Left colon (tissue), 2 donors: ENCODE measurements around the gene STIM2. TPM values are rescaled to one million over a fixed set of nuclear protein-coding genes. Genes with fewer than 3 reads are reported as not detected.

ENCODE experiments used
- ATAC-seq: fragments of 200-7000 bp; cut with Tn5 transposase; one replicate; pipeline ENCODE4 v1.9.1; 2020; ENCODE audit warnings: mild to moderate bottlenecking, moderate library complexity
- DNase-seq, 2 donors: peaks; one replicate each; pipeline ENCODE4 v3.0.0-alpha.2; 2020
- intact Hi-C, 2 donors: fragments of 100-400 bp; cut with DNase I in 1 of 2; cut with micrococcal nuclease in 1 of 2; formaldehyde crosslinking; loops; one replicate each; pipeline versions ENCODE4 v1.11.2 to v1.14.0; 2022; cut with DNase I, micrococcal nuclease
- total RNA-seq, 2 donors: library from RNA; stranded (reverse); fragmentation: NEBNext Ultra II Directional; extraction: Animal tissue kit (Norgen Biotek cat#: 25700); gene quantifications; one replicate each; pipeline ENCODE4 v1.2.1, GENCODE V29; 2021
- donor health status: DM: no; HTN: no; CAD: no.
- donor health status: DM: yes; HTN: yes; CAD: no.

Gene STIM2
- total RNA-seq, 2 donors from 2014 or later: 27.2 to 28.4 TPM

DNA sequence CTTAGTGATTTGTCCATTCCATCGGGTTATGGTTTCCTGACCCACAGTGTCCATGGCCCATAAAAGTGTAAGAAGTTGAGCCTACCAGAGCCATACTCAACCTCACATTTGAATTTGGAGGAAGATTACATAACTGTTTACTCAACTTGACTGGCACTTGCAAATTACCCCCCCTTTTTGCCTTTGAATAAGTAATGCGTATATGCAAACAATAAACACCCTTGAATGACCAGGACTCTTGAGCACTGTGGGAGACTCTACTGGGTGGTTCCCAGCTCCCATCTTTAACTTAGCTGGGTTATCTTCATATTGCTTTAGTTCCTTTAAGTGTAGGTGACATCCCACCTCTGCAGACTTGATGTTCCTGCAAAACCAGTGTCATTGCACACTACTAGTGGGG lies 30.6 kb upstream of the STIM2 start:
- no peak for ATAC-seq
- intact Hi-C loops: no loop called here
- no peak for DNase-seq

DNA sequence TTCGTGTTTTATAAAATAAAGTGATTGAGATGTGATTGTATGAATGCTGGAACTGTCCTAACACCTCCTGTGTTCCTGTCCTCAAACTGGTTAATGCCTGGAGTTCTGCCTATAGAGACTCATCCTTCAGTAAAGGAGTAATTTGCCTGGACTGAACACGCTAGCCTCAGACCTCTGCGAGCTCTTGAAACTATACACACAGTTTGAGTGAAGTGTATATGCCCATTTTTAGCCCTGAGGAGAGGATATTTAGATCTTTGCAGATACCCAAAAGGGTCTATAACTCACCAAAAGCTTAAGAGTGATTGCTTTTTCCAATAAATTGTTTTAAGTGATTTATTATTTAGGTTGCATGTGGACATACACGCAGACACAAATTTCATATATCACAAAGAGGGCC lies 29.9 kb upstream of the STIM2 start:
- intact Hi-C loops: no loop called here
- DNase-seq: no peak
- ATAC-seq: no peak

GRCh38 chr4:26836539-26836938 lies 24.1 kb upstream of the STIM2 start:
- intact Hi-C loops: no loop called here
- ATAC-seq (no peak), DNase-seq (no peak)

DNA sequence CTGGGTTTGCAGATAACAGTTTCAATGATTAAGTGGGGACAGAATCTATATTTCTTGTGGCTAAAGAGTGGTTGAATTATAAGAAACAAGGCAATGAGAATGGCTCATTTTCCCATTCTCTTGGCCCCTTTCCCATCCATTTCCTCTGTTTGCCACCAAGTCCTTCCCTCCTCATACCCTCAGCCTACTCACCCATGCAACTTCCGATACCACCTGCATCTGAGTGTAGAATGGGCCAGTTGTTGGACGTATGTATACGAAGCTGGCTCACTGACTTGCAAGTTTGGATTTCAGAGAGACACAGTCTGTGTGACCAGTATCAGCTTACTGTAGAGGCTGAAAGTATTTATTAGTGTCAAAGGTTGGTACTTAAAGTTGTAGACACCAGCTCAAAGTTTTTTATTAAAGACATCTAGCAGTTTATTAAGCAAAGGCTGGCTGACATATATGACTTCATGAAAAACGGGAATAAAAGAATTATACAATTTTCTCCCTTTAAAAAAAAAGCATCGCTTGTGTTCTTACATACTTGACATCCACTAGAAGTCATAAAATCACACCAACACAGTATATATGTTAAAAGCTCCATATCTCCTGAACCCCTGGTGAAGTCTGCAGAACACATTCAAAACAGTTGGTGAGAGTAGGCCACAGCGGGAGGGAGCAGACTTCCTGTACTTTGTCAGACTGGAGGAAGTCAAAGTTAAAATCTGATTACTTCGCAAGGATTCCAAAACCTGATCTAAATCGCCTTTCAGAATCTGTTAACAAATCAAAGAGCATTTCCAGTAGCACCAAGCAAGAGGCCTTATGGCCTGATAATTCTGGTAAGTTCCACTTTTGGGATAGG lies 22.4 kb upstream of the STIM2 start:
- intact Hi-C loops: no loop called here
- ATAC-seq: no peak
- no peak for DNase-seq

GRCh38 chr4:26839016-26839415 lies 21.6 kb upstream of the STIM2 start:
- intact Hi-C loops: no loop called here
- ATAC-seq (no peak), DNase-seq (no peak)

GRCh38 chr4:26839534-26839951 lies 21.1 kb upstream of the STIM2 start:
- no peak for DNase-seq
- intact Hi-C loops: no loop called here
- ATAC-seq: no peak

DNA sequence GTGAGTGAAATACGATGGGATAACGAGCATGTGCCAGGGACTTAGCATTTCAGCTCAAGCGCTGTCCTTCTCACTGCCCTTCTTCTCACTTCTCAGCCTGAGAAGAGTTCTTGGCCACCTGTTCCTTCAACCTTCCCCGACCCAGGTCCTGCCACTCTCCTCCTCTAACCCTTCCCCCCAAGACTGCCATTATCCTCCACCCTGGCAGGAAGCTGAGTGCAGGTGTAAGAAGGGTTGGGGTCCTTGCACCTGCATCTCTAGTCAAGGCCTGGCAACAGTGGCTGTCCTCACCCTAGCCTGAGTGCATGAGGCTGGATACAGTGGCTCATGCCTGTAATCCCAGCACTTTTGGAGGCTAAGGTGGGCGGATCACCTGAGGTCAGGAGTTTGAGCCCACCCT lies 19.9 kb upstream of the STIM2 start:
- DNase-seq (no peak), ATAC-seq (no peak)
- intact Hi-C loops: no loop called here

DNA sequence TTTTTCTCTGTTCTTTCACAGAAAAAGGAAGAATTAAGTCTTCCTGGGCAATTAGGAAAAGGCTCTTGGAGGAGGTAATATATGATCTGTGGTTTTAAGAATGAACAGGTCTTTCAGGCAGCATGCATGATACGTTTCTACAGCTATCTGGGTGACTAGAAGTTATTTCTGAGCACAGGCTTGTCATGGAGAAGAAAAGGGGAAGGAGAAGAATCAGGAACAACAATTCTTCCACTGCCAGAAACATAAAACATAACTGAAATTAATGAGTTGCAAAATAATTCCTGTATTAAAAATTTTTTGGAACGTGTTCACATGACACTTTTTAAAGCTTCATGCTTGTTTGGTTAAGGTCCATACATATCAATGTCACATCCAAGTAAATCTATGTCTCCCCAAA lies 17.7 kb upstream of the STIM2 start:
- ATAC-seq: no peak
- DNase-seq: no peak
- intact Hi-C loops: no loop called here

GRCh38 chr4:26850528-26850927 lies 10.1 kb upstream of the STIM2 start:
- ATAC-seq: no peak

GRCh38 chr4:26851129-26851528 lies 9.5 kb upstream of the STIM2 start:
- no peak for ATAC-seq
- intact Hi-C loops: no loop called here
- no peak for DNase-seq

More at GRCh38 chr4:26850528-26850927, 10.1 kb upstream of the STIM2 start:
- DNase-seq: no peak
- intact Hi-C loops: no loop called here

DNA sequence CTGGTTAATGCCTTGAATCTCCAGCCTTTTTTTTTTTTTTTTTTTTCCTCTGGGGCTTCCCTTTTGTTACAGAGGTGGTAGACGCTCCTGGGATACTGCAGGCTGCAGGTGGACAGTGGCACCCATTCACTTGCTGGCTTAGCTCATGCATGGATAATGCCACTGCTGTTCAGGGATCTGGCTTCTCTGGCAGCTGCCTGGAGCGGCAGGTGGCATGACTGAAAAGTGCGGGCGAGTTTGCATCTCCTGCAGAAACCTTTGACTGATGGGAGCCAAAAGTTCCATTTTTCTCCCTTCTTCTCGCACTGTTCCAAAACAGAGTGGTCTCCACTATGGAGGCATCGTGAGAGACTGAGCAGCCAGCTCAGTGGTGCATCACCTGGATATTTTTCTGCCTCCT lies 5.9 kb upstream of the STIM2 start:
- intact Hi-C loops: loop anchor here in 1 of 2 donors (5.0 kb wide), 1 partner anchor 148 kb away; no protein-coding TSS in a partner anchor
- no peak for ATAC-seq
- DNase-seq: no peak

DNA sequence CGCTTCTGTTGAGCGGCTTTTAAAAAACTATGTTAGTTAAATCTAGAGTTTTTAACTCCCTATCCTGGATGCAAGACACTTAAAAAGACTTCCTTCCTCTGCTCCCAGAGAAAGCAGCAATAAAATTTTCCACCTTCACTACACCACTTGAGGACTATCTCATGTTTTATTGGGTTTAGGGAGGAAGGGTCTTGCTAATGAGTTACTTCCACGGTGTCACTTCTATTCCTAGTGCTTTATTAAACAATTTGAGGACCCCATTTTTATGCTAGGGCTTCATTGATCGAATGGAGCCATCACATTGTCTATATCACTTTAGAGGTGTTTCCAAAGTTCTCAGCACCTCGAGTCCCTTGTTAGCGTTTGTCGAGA lies 3.7 kb upstream of the STIM2 start:
- intact Hi-C loops: loop anchor here in 1 of 2 donors (5.0 kb wide), 1 partner anchor 145 kb away; no protein-coding TSS in a partner anchor
- no peak for DNase-seq

DNA sequence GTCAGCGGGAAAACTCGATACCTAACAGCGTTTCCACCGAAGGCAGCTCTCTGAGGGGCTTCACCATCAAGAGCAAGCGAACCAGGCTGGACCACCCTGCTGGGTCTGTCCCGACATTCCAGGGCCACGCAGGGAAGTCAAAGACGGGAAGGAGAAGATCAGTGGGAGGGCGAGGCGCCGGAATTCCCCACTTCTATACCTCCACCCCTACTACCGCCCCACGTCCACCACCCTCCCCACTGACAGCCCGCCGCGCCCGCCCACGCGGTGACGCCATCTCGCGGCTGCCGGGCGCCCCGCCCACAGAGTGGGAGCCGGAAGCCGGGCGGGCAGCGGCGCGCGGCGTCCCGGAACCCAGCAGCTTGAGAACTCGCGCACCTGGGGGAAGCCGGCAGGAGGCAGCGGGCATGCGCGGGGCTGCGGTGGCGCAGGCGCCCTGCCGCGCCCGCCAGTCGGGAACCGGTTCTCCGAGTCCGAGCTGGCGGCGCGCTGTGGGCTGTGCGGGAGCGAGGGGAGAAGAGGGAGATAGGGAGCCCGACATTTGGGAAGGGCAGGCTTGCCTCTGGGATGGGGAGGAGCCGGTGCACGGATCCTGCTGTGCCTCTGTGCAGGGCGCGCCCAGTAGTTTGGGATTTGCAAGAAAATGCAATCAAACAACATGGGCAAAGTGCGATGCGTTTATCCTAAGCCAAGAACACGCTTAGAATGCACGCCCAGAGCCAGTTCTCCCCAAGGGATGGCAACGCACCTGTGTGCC lies 3.2 kb upstream of the STIM2 start:
- intact Hi-C loops: loop anchor here in 1 of 2 donors (5.0 kb wide), 1 partner anchor 145 kb away; no protein-coding TSS in a partner anchor
- ATAC-seq (peak; percentile 77), DNase-seq (peak; percentile 91)

More for the DNA sequence above, 3.7 kb upstream of the STIM2 start:
- ATAC-seq: no peak

GRCh38 chr4:26858035-26858918 lies 2.4 kb upstream of the STIM2 start:
- intact Hi-C loops: loop anchor here in 1 of 2 donors (5.0 kb wide), 1 partner anchor 144 kb away; no protein-coding TSS in a partner anchor
- no peak for DNase-seq

DNA sequence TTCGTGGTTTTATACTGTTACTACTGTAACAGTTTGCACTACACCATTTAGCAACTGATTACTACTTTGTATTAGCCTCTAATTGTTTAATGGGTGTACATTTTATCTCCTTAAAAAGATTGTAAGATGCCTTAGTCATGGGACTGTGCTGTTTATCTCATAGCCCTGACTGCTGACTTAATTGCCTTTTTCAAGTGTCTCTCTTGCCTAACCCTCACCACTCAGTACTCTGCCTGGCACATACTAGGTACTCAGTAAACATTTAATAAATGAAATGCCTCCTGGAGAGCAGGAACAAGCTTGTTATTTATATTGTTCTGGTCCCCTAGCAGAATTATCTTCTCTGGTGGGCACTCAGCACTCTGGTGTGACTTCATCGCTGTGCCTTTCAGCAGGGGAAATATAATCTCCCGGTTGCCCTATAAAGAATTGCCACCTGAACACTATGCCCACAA lies 1.7 kb upstream of the STIM2 start:
- intact Hi-C loops: loop anchor here in 1 of 2 donors (5.0 kb wide), 1 partner anchor 143 kb away; no protein-coding TSS in a partner anchor
- no peak for ATAC-seq
- DNase-seq: no peak

More at GRCh38 chr4:26858035-26858918, 2.4 kb upstream of the STIM2 start:
- ATAC-seq: no peak

- intact Hi-C loops: loop anchor here in 1 of 2 donors (5.0 kb wide), 1 partner anchor 143 kb away; no protein-coding TSS in a partner anchor
- ATAC-seq (no peak), DNase-seq (no peak)
Measured at GRCh38 chr4:26859762-26860156, 882 bp upstream of the STIM2 start.

DNA sequence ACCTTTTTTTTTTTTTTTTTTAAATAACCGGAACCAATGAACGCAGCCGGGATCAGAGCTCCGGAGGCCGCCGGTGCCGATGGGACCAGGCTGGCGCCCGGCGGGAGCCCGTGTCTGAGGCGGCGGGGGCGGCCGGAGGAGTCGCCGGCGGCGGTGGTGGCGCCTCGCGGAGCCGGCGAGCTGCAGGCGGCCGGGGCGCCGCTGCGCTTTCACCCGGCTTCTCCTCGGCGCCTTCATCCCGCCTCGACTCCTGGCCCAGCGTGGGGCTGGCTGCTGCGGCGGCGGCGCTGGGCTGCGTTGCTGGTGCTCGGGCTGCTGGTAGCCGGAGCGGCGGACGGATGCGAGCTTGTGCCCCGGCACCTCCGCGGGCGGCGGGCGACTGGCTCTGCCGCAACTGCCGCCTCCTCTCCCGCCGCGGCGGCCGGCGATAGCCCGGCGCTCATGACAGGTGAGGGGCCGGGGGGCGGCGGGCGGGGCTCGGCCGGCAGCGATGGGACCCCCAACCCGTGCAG lies 337 bp downstream of the STIM2 start:
- DNase-seq (peak; percentile 34 to 69), ATAC-seq (peak; percentile 10)
- intact Hi-C loops: no loop called here

- intact Hi-C loops: no loop called here
- DNase-seq: peak; percentile 80 to 87
- ATAC-seq: peak; percentile 34
Measured at GRCh38 chr4:26861434-26862186, 969 bp downstream of the STIM2 start.
